8988T (cell line): ENCODE results near the gene TRIM63.

Source experiments
- DNase-seq: peaks from one replicate; pipeline ENCODE4 v3.0.0; 2011

Gene TRIM63

GRCh38 chr1:26084091-26084561, 16.7 kb upstream of the TRIM63 start:
- DNase-seq: no peak

- DNase-seq: no peak
Observed at GRCh38 chr1:26083208-26083607, 15.8 kb upstream of the TRIM63 start.

GRCh38 chr1:26082020-26082350, 14.6 kb upstream of the TRIM63 start:
- no peak for DNase-seq

- no peak for DNase-seq
Observed at GRCh38 chr1:26081267-26082019, 14.0 kb upstream of the TRIM63 start.

GRCh38 chr1:26079960-26080814, 12.8 kb upstream of the TRIM63 start:
- DNase-seq: no peak

GRCh38 chr1:26079178-26079563, 11.7 kb upstream of the TRIM63 start:
- DNase-seq: no peak

- DNase-seq: no peak
Observed at GRCh38 chr1:26078286-26079177, 11.1 kb upstream of the TRIM63 start.

GRCh38 chr1:26077524-26077923, 10.1 kb upstream of the TRIM63 start:
- no peak for DNase-seq

- DNase-seq: no peak
Observed at GRCh38 chr1:26075421-26076144, 8.2 kb upstream of the TRIM63 start.

GRCh38 chr1:26072305-26072704, 4.9 kb upstream of the TRIM63 start:
- no peak for DNase-seq

- DNase-seq: no peak
Observed at GRCh38 chr1:26070963-26071342, 3.5 kb upstream of the TRIM63 start.

- DNase-seq: no peak
Observed at GRCh38 chr1:26070296-26070962, 3.0 kb upstream of the TRIM63 start.

- DNase-seq: no peak
Observed at GRCh38 chr1:26069941-26070295, 2.5 kb upstream of the TRIM63 start.

- no peak for DNase-seq
Observed at GRCh38 chr1:26066857-26067256, 573 bp downstream of the TRIM63 start.

GRCh38 chr1:26066160-26066559, 1.3 kb downstream of the TRIM63 start:
- DNase-seq: no peak

- no peak for DNase-seq
Observed at GRCh38 chr1:26064553-26064952, 2.9 kb downstream of the TRIM63 start.

- DNase-seq: no peak
Observed at GRCh38 chr1:26060832-26061574, 6.4 kb downstream of the TRIM63 start.

GRCh38 chr1:26059906-26060305, 7.5 kb downstream of the TRIM63 start:
- no peak for DNase-seq

GRCh38 chr1:26058052-26058595, 9.3 kb downstream of the TRIM63 start:
- DNase-seq: no peak

GRCh38 chr1:26057189-26057588, 10.2 kb downstream of the TRIM63 start:
- no peak for DNase-seq

- DNase-seq: no peak
Observed at GRCh38 chr1:26055041-26055440, 12.4 kb downstream of the TRIM63 start.
